ENCODE measurements around the gene FBXO15. TPM values are rescaled to one million over a fixed set of nuclear protein-coding genes. Genes with fewer than 3 reads are reported as not detected.

The FBXO15 gene
- total RNA-seq, 2 experiments from 2014 or later: 0.54 to 2.1 TPM

- Histone ChIP-seq H3K36me3 (ENCODE audit: insufficient read depth, low read length) (no peaks in the 10 kb centered on the region), H2AFZ (ENCODE audit: low read length) (no peak overlapping the region; the same call in 1 of the 2 replicates), H3K4me3 (ENCODE audit: low read depth, low read length, poor library complexity, severe bottlenecking) (no peak overlapping the region), H3K79me2 (ENCODE audit: insufficient read depth, low read depth, low read length) (no peaks in the 10 kb centered on the region), H3K9me2 (ENCODE audit: insufficient read depth, low read length) (no peaks in the 10 kb centered on the region), H3K4me2 (ENCODE audit: low read length) (peak overlapping the region; percentile 50; the same call in 1 of the 2 replicates), H3K27ac (ENCODE audit: low read depth, low read length, poor library complexity, severe bottlenecking) (peak overlapping the region; percentile 63), H3K4me1 (ENCODE audit: insufficient read depth, low read length, poor library complexity, severe bottlenecking) (peaks cover 50% of the 10 kb centered on the region), H4K20me1 (ENCODE audit: insufficient read depth, low read length) (no peaks in the 10 kb centered on the region), H3K9me3 (ENCODE audit: low read length) (no peaks in the 10 kb centered on the region)
- DNase-seq (ENCODE audit: low spot score): peak; percentile 72
- POLR2A ChIA-PET: interaction anchor here (1.0 to 2.0 kb wide), 2 partner anchors 17 to 20 kb away, joined by 3 to 18 read pairs; no protein-coding TSS in a partner anchor
- intact Hi-C loops (cut with micrococcal nuclease; ENCODE audit: unreplicated experiment): loop anchor here (5.0 kb wide), 1 partner anchor 434 kb away; the partner anchor contains the start of gene CNDP2
- CTCF ChIA-PET (ENCODE audit: unreplicated experiment): no interaction called here
- TF ChIP-seq EZH2phosphoT487 (IDR thresholded peaks at IDR 0.05; ENCODE audit: borderline replicate concordance, low read depth, low read length) (no peak), CTCF (conservative IDR thresholded peaks at IDR 0.05; ENCODE audit: low read length) (peak; percentile 48)
- no TSS peak for BruUV-seq (replicated peaks)
Observed at GRCh38 chr18:74063023-74063422, 84.6 kb downstream of the FBXO15 start.

DNA sequence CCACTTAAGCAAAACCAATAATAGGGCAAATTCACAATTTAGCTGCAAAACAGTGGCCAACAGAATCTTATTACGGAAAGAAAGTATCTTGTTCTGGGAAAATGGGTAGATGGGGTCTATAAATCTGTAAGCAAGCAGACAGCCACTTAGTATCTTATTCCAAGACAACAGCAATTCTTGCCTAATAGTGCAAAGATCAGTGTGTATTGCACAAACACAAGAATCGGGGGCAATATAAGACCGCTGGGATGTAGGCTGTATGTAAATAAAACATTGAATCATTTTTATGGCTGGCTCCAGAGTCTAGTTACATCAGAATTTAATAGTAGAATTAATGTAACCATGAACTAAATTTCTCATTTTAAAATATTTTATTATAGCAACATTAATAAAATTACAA is 85.6 kb downstream of the FBXO15 start:
- Histone ChIP-seq H3K9me2 (ENCODE audit: insufficient read depth, low read length) (no peaks in the 10 kb centered on the region), H3K79me2 (ENCODE audit: insufficient read depth, low read depth, low read length) (no peaks in the 10 kb centered on the region), H3K4me1 (ENCODE audit: insufficient read depth, low read length, poor library complexity, severe bottlenecking) (peaks cover 50% of the 10 kb centered on the region), H3K27ac (ENCODE audit: low read depth, low read length, poor library complexity, severe bottlenecking) (no peak overlapping the region), H2AFZ (ENCODE audit: low read length) (no peak overlapping the region), H3K4me3 (ENCODE audit: low read depth, low read length, poor library complexity, severe bottlenecking) (no peak overlapping the region), H4K20me1 (ENCODE audit: insufficient read depth, low read length) (no peaks in the 10 kb centered on the region), H3K9me3 (ENCODE audit: low read length) (no peaks in the 10 kb centered on the region), H3K4me2 (ENCODE audit: low read length) (no peak overlapping the region), H3K36me3 (ENCODE audit: insufficient read depth, low read length) (no peaks in the 10 kb centered on the region)
- no peak for TF ChIP-seq EZH2phosphoT487 (IDR thresholded peaks at IDR 0.05; ENCODE audit: borderline replicate concordance, low read depth, low read length)
- TF ChIP-seq CTCF (conservative IDR thresholded peaks at IDR 0.05; ENCODE audit: low read length): no peak
- DNase-seq (ENCODE audit: low spot score): no peak
- intact Hi-C loops (cut with micrococcal nuclease; ENCODE audit: unreplicated experiment): loop anchor here (5.0 kb wide), 1 partner anchor 435 kb away; the partner anchor contains the start of gene CNDP2
- ChIA-PET CTCF (ENCODE audit: unreplicated experiment) (no interaction called here), POLR2A (no interaction called here)
- no TSS peak for BruUV-seq (replicated peaks)

DNA sequence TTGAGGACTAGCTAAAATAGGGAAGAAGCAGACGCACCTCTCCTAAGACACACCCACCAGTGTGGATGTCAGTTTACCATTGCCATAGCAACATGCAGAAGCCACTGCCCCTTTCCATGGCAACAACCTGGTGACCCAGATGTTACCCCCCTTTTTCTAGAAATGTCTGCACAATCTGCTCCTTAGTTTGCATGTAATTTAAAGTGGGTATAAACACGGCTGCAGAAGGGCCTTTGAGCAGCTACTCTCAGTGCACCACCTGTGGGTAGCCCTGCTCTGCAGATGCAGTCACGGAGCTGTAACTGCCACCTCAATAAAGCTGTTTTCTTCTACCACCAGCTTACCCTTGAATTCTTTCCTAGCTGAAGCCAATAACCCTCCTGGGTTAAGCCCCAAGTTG is 87.1 kb downstream of the FBXO15 start:
- Histone ChIP-seq H3K9me3 (ENCODE audit: low read length) (no peaks in the 10 kb centered on the region), H4K20me1 (ENCODE audit: insufficient read depth, low read length) (no peaks in the 10 kb centered on the region), H3K27ac (ENCODE audit: low read depth, low read length, poor library complexity, severe bottlenecking) (peak overlapping the region; percentile 44), H3K9me2 (ENCODE audit: insufficient read depth, low read length) (no peaks in the 10 kb centered on the region), H3K79me2 (ENCODE audit: insufficient read depth, low read depth, low read length) (no peaks in the 10 kb centered on the region), H3K4me2 (ENCODE audit: low read length) (peak overlapping the region; percentile 25; the same call in 1 of the 2 replicates), H3K36me3 (ENCODE audit: insufficient read depth, low read length) (no peaks in the 10 kb centered on the region), H3K4me1 (ENCODE audit: insufficient read depth, low read length, poor library complexity, severe bottlenecking) (peaks cover 45% of the 10 kb centered on the region), H3K4me3 (ENCODE audit: low read depth, low read length, poor library complexity, severe bottlenecking) (no peak overlapping the region), H2AFZ (ENCODE audit: low read length) (no peak overlapping the region)
- POLR2A ChIA-PET: interaction anchor here (1.7 to 2.0 kb wide), 2 partner anchors 19 to 22 kb away, joined by 6 read pairs; no protein-coding TSS in a partner anchor
- TF ChIP-seq EZH2phosphoT487 (IDR thresholded peaks at IDR 0.05; ENCODE audit: borderline replicate concordance, low read depth, low read length) (no peak), CTCF (conservative IDR thresholded peaks at IDR 0.05; ENCODE audit: low read length) (no peak)
- peak; percentile 65 for DNase-seq (ENCODE audit: low spot score)
- CTCF ChIA-PET (ENCODE audit: unreplicated experiment): no interaction called here
- intact Hi-C loops (cut with micrococcal nuclease; ENCODE audit: unreplicated experiment): loop anchor here (5.0 kb wide), 1 partner anchor 437 kb away; the partner anchor contains the start of gene CNDP2
- BruUV-seq (replicated peaks): no TSS peak
